ENCODE results near the gene ARMH3. TPM values are rescaled to one million over a fixed set of nuclear protein-coding genes. Genes with fewer than 3 reads are reported as not detected.

The ARMH3 gene
- total RNA-seq, 1 experiment from 2014 or later, result 9.7 TPM

DNA sequence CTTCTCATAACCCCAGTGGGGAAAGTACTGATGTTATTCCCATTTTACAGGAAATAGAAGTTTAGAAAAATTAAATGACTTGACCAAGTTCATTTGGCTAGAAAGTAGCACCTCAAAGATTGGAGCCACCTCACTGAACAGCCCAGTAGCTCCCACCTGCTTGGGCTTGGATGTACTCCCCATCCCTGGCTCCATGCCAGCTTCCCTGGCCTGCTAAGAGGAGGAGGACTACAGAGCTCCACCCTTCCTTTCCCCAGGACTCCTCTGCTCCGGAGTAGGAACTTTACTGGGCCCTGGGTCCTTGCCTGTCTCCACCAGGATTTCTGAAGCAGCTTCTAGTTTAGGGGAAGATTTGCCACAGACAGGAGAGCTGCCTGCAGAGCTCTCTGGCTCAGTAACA lies 12.2 kb upstream of the ARMH3 start:
- DNase-seq (no peak), ATAC-seq (no peak)
- Histone ChIP-seq H3K36me3 (ENCODE audit: low read depth, low read length) (no peaks in the 10 kb centered on the region), H3K4me3 (ENCODE audit: low read length) (no peak overlapping the region), H4K20me1 (ENCODE audit: low read length) (no peaks in the 10 kb centered on the region), H3K4me2 (ENCODE audit: low read length) (no peak overlapping the region), H3K9me2 (replicated peaks; ENCODE audit: low read length) (no peaks in the 10 kb centered on the region), H3K27me3 (ENCODE audit: low read length) (no peaks in the 10 kb centered on the region), H3K4me1 (ENCODE audit: insufficient read depth, low read length) (peaks cover 10% of the 10 kb centered on the region; the same call in 1 of the 2 replicates), H3K9me3 (ENCODE audit: low read length) (no peaks in the 10 kb centered on the region), H3K27ac (ENCODE audit: low read length) (no peak overlapping the region), H2AFZ (ENCODE audit: low read length) (no peak overlapping the region), H3K9ac (ENCODE audit: low read length) (no peak overlapping the region), H3K79me2 (ENCODE audit: low read length) (peaks cover 36% of the 10 kb centered on the region), H3F3A (ENCODE audit: low read length, unreplicated experiment) (no peaks in the 10 kb centered on the region)
- TF ChIP-seq EZH2phosphoT487 (IDR thresholded peaks at IDR 0.05; ENCODE audit: borderline replicate concordance, low read length) (no peak), CTCF (conservative IDR thresholded peaks at IDR 0.05; ENCODE audit: low read depth, low read length) (no peak), EZH2 (IDR thresholded peaks at IDR 0.05; ENCODE audit: low read length, unreplicated experiment) (no peak)
- intact Hi-C loops (cut with micrococcal nuclease), result no loop called here
- ChIA-PET CTCF (no interaction called here), POLR2A (ENCODE audit: unreplicated experiment) (no interaction called here)
- BruUV-seq (replicated peaks), result no TSS peak

DNA sequence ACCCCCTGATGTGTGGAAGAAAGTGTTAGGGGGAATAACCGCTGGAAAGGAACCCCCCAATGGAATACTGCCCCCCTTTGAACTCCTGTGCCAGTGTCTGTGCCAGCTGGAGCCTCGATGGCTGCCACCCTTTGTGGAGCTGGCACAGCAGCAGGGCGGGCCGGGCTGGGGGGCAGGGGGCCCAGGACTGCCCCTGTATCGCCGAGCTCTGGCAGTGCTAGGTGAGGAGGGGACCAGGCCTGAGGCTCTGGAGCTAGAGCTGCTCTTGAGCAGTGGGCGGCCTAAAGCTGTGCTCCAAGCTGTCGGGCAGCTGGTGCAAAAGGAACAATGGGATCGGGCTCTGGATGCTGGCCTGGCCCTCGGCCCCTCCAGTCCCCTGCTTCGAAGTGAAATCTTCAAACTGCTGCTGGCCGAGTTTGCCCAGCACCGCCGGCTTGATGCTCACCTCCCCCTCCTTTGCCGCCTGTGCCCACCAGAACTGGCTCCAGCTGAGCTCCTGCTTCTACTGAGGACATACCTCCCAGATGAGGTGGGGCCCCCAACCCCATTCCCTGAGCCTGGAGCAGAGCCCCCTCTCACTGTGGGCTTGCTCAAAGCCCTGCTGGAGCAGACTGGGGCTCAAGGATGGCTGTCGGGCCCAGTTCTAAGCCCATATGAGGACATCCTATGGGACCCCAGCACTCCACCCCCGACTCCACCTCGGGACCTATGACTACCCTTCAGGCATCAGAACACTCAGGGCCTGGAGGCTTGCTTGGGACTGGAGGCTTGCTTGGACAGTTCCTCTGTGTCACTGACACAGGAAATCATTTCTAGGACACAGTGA lies 11.3 kb upstream of the ARMH3 start:
- no peak overlapping the region for H3K9ac ChIP-seq (ENCODE audit: low read length)
- no peak overlapping the region for H3K27ac ChIP-seq (ENCODE audit: low read length)
- H3K4me1 ChIP-seq (ENCODE audit: insufficient read depth, low read length), result peaks cover 10% of the 10 kb centered on the region; the same call in 1 of the 2 replicates
- H4K20me1 ChIP-seq (ENCODE audit: low read length), result no peaks in the 10 kb centered on the region
- H3K9me2 ChIP-seq (replicated peaks; ENCODE audit: low read length), result no peaks in the 10 kb centered on the region
- no peak overlapping the region for H2AFZ ChIP-seq (ENCODE audit: low read length)
- H3K27me3 ChIP-seq (ENCODE audit: low read length), result no peaks in the 10 kb centered on the region
- H3K9me3 ChIP-seq (ENCODE audit: low read length), result no peaks in the 10 kb centered on the region
- TF ChIP-seq CTCF (conservative IDR thresholded peaks at IDR 0.05; ENCODE audit: low read depth, low read length) (no peak), EZH2 (IDR thresholded peaks at IDR 0.05; ENCODE audit: low read length, unreplicated experiment) (no peak), EZH2phosphoT487 (IDR thresholded peaks at IDR 0.05; ENCODE audit: borderline replicate concordance, low read length) (no peak)
- intact Hi-C loops (cut with micrococcal nuclease), result loop anchor here (2.0 kb wide), 1 partner anchor 45 kb away; no protein-coding TSS in a partner anchor
- ATAC-seq, result no peak
- no TSS peak for BruUV-seq (replicated peaks)
- no peaks in the 10 kb centered on the region for H3F3A ChIP-seq (ENCODE audit: low read length, unreplicated experiment)
- POLR2A ChIA-PET (ENCODE audit: unreplicated experiment), result interaction anchor here (0.6 kb wide), 1 partner anchor 209 kb away, joined by 4 read pairs; no protein-coding TSS in a partner anchor
- peak overlapping the region; percentile 84; the same call in 1 of the 2 replicates for H3K4me3 ChIP-seq (ENCODE audit: low read length)
- H3K4me2 ChIP-seq (ENCODE audit: low read length), result peak overlapping the region; percentile 99
- peaks cover 36% of the 10 kb centered on the region for H3K79me2 ChIP-seq (ENCODE audit: low read length)
- CTCF ChIA-PET, result no interaction called here
- no peak for DNase-seq
- no peaks in the 10 kb centered on the region for H3K36me3 ChIP-seq (ENCODE audit: low read depth, low read length)

All from PC-3 (cell line).